DOHH2 (cell line): ENCODE results near the gene TBC1D26.
"Not testable (repeated sequence)": the region's sequence is repeated elsewhere in the genome, so short reads cannot be mapped to it uniquely, and the experiment has no call there.

Source experiments
- CTCF ChIP-seq: fragments of 200-600 bp; sonication (generic); IDR thresholded peaks from one replicate; pipeline ENCODE4 v1.5.1; 2014; ENCODE audit warnings: antibody characterized with exemption, mild to moderate bottlenecking, low read depth, low read length; ENCODE audit not compliant: poor library complexity, severe bottlenecking
- EZH2phosphoT487 ChIP-seq: fragments of 200-600 bp; sonication (generic); IDR thresholded peaks from 2 replicates; pipeline ENCODE4 v1.6.1; 2017; ENCODE audit warnings: borderline replicate concordance, mild to moderate bottlenecking, antibody characterized with exemption, low read length, moderate library complexity, mixed read lengths

- TF ChIP-seq CTCF, EZH2phosphoT487: not testable (repeated sequence)
Measured at GRCh38 chr17:15704813-15705212, 27.3 kb upstream of the TBC1D26 start.
